T-helper 22 cell (primary cell): ENCODE results near the gene PRSS56.

Experiments
- DNase-seq: peaks from one replicate; pipeline ENCODE4 v3.0.0-alpha.2; 2020; ENCODE audit warnings: low read depth

The PRSS56 gene

GRCh38 chr2:232502511-232502910, 17.7 kb upstream of the PRSS56 start:
- no peak for DNase-seq

GRCh38 chr2:232502911-232503808, 17.0 kb upstream of the PRSS56 start:
- DNase-seq = peak; percentile 44

DNA sequence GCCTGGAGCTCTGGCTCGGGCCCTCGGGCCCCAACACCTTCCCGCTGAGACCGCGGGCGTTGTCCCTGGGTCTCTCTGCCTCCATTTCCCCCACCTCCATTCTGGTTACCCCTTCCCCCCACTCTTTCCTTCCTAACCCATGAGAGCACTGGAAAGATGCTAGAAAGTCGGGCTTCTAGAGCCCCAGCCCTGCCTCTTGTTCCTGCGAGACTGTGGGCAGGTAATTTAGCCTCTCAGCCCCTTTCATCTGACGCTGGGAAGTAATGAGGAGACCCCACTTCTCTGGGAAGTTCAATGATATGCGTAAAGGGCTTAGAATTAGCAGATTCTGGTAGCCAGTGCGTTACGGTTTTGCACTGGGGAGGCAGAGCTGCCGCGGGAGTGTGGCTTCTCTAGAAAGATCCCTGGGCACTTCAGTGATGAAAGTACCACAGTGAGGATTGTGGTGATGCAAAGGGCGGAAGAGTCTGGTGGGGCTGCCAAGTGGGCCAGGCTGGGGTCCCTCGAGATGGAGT, 16.3 kb upstream of the PRSS56 start:
- DNase-seq = no peak

DNA sequence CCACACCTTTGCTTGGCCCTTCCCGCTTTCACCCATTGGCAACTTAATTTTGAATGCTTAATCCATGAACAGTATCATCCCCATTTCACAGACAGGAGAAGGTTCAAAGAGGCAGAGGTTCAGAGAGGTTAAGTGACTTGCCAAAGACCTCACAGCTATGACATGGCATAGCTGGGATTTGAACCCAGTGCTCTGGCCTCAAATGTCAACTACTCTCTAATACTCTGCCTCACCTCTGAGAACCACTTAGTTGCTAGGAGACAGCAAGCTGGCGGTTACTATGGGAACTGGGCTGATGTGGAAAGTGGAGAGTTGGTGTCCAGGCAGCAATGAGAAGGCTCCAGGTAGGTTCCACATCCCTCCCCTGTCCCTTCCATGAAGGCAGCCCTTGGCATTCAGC, 15.8 kb upstream of the PRSS56 start:
- no peak for DNase-seq

GRCh38 chr2:232505856-232506255, 14.3 kb upstream of the PRSS56 start:
- no peak for DNase-seq

DNA sequence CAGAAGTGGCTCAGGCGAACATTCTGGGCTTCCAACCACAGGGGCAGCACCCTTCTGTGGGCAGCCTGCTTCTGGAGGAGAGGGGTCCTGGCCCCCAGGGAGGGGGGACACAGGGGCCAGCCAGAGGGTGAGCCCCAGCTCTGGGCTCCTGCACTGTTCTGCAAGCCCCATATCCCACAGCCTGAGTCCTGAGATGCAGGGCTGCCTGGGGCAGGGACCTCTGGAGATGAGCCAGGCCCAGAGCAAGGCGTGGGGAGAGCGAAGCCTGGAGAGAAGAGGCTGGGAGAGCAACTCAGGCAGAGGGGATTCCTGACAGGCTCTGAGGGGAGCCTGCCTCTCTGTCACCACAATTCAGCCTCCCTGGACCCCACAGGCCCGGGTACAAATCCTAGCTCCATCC, 13.5 kb upstream of the PRSS56 start:
- no peak for DNase-seq

- DNase-seq = no peak
Observed at GRCh38 chr2:232508251-232508650, 11.9 kb upstream of the PRSS56 start.

GRCh38 chr2:232511336-232511890, 8.8 kb upstream of the PRSS56 start:
- no peak for DNase-seq

DNA sequence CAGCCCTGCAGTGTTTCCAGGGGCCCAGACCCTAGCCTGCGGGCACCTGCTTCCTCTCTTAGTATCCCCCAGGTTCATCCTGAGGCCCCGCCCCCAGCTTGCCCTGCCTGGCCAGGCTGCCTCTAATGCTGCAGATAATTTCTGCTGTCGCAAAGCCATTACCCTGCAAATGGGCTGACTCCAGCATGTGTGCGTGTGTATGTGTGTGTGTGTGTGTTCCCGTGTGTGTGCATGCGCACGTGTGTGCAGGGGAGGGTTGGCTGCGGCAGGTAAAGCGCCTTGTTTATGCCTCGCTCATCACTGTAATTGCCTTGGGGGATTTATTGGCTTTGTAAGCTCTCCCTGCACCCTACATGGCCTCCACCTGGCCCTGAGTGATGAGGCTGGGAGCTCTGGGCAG, 7.6 kb upstream of the PRSS56 start:
- no peak for DNase-seq

DNA sequence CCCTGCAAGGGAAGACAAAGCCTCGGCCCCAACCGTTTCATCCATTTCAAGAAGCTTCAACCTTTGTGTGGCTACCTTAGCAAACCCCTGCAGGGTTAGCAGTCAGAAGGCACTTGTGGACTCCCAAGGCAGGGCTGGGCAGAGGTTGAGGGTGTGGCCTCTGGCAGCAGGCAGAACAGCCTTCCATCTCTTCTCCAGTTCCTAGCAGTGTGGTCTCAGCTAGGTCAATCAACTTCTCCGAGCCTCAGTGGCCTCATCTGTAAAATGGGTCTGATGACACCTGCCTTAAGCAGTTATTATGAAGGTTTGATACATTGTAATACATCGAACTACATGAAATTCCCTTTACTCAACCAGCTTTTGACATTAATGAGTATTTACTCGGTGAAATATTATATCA, 6.8 kb upstream of the PRSS56 start:
- DNase-seq = no peak

DNA sequence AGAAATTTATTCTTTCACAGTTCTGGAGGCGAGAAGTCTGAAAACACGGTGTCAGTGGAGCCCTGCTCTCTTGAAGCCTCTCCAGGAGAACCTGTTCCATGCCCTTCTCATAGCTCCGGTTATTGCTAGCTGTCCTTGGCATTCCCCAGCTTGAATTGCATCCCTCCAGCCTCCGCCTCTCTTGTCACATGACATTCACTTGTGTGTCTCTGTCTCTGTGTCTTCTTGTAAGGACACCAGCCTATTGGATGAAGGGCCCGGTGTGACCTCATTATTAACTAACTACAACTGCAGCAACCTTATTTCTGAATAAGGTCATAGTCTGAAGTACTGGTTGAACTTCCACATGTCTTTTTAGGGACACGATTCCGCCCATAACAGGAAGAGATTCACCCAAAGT, 4.5 kb upstream of the PRSS56 start:
- no peak for DNase-seq

- no peak for DNase-seq
Observed at GRCh38 chr2:232516551-232516950, 3.6 kb upstream of the PRSS56 start.

DNA sequence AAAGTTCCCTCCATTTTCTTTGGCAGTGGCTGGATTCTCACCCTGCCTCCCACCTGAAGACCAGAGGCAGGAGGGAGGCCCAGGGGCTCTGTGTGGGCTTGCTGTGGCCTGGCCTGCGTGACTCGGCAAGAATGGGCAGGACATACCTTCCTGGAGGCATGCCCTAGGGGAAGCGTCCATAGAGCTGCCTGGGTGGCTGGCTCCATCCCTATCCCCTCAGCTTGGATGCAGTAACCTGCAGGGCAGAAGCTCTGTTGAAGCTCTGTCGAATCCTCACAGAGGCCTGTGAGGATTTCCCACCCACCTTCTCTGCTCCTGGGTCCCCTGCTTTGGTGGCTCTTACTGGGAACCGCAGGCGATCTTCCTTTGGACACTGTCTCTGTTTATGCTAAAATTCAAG, 1.3 kb upstream of the PRSS56 start:
- no peak for DNase-seq

GRCh38 chr2:232520489-232520888, 301 bp downstream of the PRSS56 start:
- DNase-seq = no peak

DNA sequence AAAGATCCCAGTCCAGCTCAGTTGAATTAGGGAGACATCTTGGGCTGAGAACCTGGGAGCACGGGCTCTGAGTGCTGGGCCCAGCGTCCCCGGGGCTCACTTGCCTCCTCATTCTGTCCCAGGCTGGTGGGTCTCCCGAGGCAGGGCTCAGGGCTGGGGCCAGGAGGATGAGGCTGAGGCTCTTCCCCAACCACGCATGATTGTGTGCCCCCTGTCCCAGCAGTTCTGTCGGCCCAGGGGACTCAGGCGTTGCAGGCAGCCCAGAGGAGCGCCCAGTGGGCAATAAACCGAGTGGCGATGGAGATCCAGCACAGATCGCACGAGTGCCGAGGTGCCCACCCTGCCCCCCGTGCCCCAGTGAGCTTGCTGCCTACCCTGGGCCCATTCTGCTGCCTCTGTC, 910 bp downstream of the PRSS56 start:
- no peak for DNase-seq

- peak; percentile 23 for DNase-seq
Observed at GRCh38 chr2:232521959-232522622, 1.9 kb downstream of the PRSS56 start.

GRCh38 chr2:232522623-232523401, 2.6 kb downstream of the PRSS56 start:
- DNase-seq = no peak

GRCh38 chr2:232523402-232523681, 3.2 kb downstream of the PRSS56 start:
- DNase-seq = no peak

DNA sequence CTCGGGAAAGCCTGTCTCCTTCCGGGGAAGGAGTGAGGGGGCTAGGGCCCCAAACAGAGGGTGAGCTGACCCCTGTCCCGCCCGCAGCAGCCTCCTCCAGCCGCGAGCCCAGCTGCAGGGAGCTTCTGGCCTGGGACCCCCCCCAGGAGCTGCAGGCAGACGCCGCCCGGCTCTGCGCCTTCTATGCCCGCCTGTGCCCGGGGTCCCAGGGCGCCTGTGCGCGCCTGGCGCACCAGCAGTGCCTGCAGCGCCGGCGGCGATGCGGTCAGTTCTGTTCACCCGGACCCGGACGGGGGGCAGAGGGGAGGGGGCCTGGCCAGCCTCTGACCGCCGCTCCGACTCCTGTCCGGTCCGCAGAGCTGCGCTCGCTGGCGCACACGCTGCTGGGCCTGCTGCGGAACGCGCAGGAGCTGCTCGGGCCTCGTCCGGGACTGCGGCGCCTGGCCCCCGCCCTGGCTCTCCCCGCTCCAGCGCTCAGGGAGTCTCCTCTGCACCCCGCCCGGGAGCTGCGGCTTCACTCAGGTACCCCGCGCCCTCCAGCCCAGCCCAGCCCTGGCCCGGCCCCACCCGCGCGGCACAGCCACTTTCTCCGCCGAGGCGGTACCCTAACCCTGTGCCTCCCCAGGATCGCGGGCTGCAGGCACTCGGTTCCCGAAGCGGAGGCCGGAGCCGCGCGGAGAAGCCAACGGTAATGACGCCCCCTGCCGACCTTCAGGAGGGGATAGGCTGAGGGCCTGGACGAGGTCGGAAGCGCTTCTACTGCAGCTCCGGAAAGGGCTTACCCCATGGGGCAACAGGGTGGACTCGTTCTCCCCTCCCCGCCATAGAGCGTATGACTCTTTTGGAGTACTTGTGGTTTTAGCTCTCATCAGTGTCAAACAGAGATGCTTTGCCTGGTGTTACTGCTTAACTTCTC, 3.8 kb downstream of the PRSS56 start:
- no peak for DNase-seq

DNA sequence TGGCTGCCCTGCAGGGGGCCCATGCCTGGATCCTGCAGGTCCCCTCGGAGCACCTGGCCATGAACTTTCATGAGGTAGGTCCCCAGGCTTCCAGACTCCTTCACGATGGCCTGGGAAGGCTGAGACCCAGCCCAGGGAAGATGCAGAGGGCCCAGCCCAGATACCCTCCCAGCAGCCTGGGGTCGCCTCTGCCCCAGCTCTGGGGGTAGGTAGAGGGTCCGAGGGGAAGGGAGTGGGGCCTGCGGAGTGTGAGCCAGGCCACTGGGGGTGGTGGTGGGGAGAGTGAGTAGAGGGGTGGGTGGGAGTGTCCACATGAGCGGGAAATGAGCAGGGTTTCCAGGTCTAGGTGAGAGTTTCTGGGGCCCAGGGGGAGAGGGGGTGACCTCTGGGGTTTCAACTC, 4.6 kb downstream of the PRSS56 start:
- DNase-seq = no peak

GRCh38 chr2:232525199-232525598, 5.0 kb downstream of the PRSS56 start:
- no peak for DNase-seq
